GM12872 (cell line): Measurements from ENCODE around the gene SLC9A8.
A peak's percentile ranks its signal among the peaks of the same experiment; 100 is the strongest.

ENCODE experiments used
- TF ChIP-seq, protein P1 (sequence below): IDR thresholded peaks from 3 replicates; pipeline ENCODE4 v1.5.1; 2011; ENCODE audit warnings: low read depth, mild to moderate bottlenecking, low read length, moderate library complexity; ENCODE audit not compliant: insufficient read depth

SLC9A8 gene

DNA sequence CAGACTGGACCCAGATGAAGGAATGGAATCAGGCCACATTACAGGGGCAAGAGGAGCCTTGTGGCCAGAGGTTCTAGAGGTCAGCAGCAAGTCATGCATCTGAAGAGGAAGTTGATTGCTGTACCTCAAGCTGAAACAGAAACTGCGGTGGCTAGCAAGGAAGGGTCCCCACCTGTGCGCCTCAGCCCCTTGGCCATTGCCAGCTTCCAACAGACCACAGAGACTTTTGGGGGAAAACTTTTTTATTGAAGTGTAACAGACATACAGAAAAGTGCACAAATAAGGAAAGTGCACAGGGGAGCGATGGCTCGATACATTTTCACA is 26.8 kb upstream of the SLC9A8 start:
- TF ChIP-seq, protein P1, sequence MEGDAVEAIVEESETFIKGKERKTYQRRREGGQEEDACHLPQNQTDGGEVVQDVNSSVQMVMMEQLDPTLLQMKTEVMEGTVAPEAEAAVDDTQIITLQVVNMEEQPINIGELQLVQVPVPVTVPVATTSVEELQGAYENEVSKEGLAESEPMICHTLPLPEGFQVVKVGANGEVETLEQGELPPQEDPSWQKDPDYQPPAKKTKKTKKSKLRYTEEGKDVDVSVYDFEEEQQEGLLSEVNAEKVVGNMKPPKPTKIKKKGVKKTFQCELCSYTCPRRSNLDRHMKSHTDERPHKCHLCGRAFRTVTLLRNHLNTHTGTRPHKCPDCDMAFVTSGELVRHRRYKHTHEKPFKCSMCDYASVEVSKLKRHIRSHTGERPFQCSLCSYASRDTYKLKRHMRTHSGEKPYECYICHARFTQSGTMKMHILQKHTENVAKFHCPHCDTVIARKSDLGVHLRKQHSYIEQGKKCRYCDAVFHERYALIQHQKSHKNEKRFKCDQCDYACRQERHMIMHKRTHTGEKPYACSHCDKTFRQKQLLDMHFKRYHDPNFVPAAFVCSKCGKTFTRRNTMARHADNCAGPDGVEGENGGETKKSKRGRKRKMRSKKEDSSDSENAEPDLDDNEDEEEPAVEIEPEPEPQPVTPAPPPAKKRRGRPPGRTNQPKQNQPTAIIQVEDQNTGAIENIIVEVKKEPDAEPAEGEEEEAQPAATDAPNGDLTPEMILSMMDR, result no peak

DNA sequence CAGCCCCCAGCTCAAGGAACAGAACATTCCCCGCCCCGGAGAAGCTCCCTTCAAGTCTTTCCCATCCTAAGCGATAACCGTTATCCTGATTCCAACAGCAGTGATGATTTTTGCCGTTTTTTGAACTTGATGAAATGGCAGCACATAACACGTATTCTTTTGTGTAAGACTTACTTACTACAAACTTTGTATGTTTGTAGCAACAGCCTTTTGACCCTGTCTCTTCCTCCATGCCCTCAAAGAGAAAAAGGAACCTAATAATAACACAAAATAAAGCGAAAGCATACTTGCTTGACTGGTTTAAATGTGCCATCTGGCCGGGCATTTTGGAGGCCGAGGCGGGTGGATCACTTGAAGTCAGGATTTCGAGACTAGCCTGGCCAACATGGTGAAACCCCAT is 26.4 kb upstream of the SLC9A8 start:
- TF ChIP-seq, protein P1, result no peak

DNA sequence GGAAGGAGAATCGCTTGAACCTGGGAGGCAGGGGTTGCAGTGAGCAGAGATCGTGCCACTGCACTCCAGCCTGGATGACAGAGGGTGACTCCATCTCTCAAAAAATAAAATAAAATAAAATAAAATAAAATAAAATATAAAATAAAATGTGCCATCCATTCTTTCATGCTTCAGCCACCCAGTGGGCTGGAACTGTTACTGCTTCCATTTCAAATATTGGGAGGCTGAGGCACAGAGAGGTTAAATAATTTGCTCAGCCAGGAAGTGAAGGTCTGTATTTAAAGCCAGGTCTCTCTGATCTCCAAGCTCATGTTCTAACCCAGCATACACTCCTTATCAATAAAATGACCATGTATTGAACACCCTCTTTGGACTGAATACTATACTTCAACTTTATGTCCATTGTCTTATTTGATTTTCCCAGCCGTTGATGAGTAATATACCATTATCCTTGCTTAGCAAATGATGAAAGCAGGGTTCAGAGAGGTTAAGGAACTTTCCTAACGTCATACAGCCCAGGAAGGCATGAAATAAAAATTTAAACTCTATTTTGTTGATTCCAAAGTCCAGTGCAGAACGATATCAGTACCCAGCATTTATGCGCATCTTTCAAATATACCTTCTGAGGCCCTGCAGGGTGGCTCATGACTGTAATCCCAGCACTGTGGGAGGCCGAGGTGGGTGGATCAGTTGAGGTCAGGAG is 25.8 kb upstream of the SLC9A8 start:
- TF ChIP-seq, protein P1, result peak; percentile 29; the same call in 2 of the 3 replicates

DNA sequence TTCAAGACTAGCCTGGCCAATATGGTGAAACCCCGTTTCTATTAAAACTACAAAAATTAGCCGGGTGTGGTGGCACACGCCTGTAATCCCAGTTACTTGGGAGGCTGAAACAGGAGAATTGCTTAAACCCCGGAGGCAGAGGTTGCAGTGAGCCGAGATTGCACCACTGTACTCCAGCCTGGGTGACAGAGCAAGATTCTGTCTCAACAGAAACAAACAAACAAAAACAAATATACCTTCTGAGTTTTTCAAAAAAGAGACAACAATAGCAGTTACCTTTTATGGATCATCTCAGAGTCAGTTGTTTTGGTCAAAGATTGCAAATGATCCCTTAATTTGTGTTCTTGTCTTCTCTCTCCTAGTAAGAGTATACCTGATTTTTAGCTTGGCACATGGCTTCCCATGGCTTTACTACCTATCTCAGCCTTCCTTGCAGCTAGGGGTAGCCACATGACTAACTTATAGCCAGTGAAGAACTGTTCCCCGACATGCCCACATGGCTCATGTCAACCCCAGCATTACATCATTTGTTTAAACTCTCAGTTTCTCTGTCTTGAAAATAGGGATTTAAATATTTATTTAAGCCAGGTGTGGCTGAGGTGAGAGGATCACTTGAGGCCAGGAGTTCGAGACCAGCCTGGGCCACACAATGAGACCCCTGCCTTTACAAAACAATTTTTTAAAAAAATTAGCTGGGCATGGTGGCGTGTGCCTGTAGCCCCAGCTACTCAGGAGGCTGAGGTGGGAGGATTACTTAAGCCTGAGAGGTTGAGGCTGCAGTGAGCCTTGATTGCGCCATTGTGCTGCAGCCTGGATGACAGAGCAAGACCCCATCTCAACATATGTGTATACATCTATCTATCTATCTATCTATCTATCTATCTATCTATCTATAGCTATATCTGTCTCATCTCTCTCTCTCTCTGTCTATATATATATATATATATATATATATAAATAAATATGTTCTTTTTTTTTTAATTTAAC is 25.0 kb upstream of the SLC9A8 start:
- TF ChIP-seq, protein P1, result no peak

DNA sequence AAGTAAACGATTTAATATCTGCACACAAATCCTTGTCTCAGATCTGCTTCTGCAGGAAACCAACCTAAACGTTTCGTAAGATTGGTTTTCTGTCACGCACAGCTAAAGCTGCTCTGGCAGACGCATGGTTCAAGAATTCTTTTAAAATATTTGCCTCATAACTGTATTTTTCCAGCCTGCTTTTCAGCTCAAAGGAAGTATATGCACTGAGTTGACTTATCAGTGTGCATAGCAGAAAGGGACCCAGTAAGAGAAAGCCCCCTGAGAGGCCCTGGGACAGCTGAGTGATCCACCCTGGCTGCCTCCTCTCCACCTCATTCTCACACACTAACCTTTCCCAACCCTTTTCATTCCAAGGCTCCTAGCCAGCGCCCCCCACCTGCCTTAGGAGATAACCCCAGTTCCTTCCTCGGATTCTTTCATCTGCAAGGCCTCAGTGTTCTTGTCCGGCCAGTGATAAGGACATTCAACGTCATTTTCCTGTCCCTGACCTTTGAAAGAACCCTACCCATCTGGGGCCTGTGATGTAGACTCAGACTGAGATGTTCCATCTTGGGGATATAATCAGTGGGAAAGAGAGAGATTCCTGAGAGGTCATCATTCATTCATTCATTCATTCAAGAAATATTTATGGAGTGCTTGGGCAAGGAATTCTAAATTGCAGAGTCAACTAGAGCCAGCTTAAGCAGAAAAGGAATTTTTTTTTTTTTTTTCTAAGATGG is 22.4 kb upstream of the SLC9A8 start:
- TF ChIP-seq, protein P1, result no peak

DNA sequence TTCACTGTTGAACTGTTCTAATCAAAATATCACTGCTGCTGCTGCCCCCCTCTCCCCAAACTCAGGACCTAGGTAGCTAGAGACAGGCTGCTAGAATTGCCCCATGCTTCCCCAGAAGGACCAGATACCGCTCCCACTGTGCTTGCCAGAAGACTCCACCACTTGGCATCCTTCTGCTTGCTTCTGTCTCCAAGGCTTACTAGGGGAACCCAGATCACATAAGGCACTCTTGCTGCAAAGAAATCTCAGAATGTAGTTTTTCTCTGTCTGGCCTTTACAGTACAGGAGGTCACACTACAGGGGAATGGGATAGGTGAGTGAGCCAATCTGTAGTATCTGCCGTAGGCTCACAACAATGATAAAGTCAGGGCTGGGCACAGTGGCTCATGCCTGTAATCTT is 21.5 kb upstream of the SLC9A8 start:
- TF ChIP-seq, protein P1, result no peak

DNA sequence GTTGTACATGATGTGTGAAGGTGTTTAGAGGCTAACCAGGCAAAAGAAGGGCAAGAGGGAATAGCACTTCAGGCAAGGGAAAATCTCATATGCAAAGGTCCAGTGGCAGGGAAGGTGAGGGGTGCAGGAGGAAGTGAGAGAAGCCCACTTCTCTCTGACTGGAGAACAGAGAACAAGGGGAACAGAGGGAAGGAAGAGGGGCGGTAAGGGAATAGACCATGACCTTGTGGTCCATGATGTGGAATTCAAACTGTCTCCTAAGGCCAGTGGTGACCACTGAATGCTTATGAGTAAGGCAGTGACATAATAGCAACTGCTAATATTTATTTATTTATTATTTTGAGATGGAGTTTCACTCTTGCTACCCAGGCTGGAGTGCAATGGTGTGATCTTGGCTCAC is 20.6 kb upstream of the SLC9A8 start:
- TF ChIP-seq, protein P1, result no peak
